KG1 (cell line): ENCODE measurements around the gene MSANTD3.
"Not testable (repeated sequence)": the region's sequence is repeated elsewhere in the genome, so short reads cannot be mapped to it uniquely, and the experiment has no call there.

Source experiments
- DNase-seq: peaks from one replicate; lab custom pipeline; 2025; lab: John Stamatoyannopoulos, UW

MSANTD3 gene

GRCh38 chr9:100428871-100429654 is 2.1 kb downstream of the MSANTD3 start:
- no peak for DNase-seq

- DNase-seq, result no peak
Observed at GRCh38 chr9:100430286-100430940, 3.5 kb downstream of the MSANTD3 start.

GRCh38 chr9:100431886-100432285 is 4.9 kb downstream of the MSANTD3 start:
- DNase-seq, result no peak

GRCh38 chr9:100432736-100433135 is 5.8 kb downstream of the MSANTD3 start:
- no peak for DNase-seq

- DNase-seq, result no peak
Observed at GRCh38 chr9:100436571-100436970, 9.6 kb downstream of the MSANTD3 start.

GRCh38 chr9:100437860-100438805 is 11.2 kb downstream of the MSANTD3 start:
- DNase-seq, result peak; percentile 34

- DNase-seq, result no peak
Observed at GRCh38 chr9:100440071-100440470, 13.1 kb downstream of the MSANTD3 start.

- DNase-seq, result not testable (repeated sequence)
Observed at GRCh38 chr9:100440487-100440886, 13.5 kb downstream of the MSANTD3 start.

- DNase-seq, result no peak
Observed at GRCh38 chr9:100441911-100442361, 15.0 kb downstream of the MSANTD3 start.

- DNase-seq, result no peak
Observed at GRCh38 chr9:100443781-100444768, 17.1 kb downstream of the MSANTD3 start.

- no peak for DNase-seq
Observed at GRCh38 chr9:100445161-100445902, 18.4 kb downstream of the MSANTD3 start.

- no peak for DNase-seq
Observed at GRCh38 chr9:100445903-100446549, 19.1 kb downstream of the MSANTD3 start.

GRCh38 chr9:100447041-100447440 is 20.1 kb downstream of the MSANTD3 start:
- DNase-seq, result no peak

GRCh38 chr9:100448266-100448665 is 21.3 kb downstream of the MSANTD3 start:
- no peak for DNase-seq

- DNase-seq, result no peak
Observed at GRCh38 chr9:100449420-100449819, 22.5 kb downstream of the MSANTD3 start.

GRCh38 chr9:100452894-100453293 is 26.0 kb downstream of the MSANTD3 start:
- DNase-seq, result no peak

GRCh38 chr9:100455470-100455869 is 28.5 kb downstream of the MSANTD3 start:
- DNase-seq, result no peak

GRCh38 chr9:100457517-100457916 is 30.6 kb downstream of the MSANTD3 start:
- no peak for DNase-seq

GRCh38 chr9:100459963-100460362 is 33.0 kb downstream of the MSANTD3 start:
- DNase-seq, result no peak

GRCh38 chr9:100465274-100465673 is 38.3 kb downstream of the MSANTD3 start:
- no peak for DNase-seq
